ENCODE results near the gene LCNL1. TPM values are rescaled to one million over a fixed set of nuclear protein-coding genes. Genes with fewer than 3 reads are reported as not detected.

LCNL1 gene
- polyA plus RNA-seq, 3 donors from 2014 or later: not detected

DNA sequence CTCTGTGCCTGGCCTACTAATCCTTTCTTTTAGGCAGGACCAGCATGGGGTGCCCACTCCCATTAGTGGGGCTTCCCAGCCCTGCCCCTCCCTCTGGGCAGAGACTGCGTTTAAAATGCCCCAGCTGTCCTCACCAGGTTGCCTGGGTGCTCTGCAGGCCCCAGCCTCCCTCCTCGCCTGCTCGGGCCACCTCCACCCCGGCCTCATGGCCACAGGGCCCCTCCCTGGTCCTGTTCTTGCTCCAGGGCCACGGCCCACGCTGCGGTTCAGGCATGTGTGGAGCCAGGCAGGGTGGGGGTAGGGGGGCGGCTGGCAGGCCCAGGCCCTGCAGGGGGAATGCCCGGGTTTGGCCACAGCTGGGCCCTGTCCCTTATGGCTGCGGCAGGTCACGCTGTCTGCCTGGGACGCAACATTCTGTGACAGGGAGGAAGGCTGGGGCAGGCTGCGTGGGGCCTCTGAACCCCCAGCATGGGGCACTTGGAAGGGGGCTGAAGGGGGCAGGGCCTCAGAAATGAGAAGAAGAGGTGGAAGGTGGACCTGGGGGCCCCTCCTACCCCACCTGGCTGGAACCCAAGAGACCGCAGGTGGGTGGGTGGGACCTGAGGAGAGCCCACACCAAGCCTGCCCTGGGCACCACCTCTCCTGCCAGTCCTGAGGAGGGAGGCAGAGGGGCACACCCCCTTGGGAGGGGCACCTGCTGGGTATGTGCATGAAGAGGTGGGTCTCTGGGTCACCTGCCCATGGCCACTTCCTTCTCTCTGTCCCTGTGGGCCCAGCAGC, 31.1 kb upstream of the LCNL1 start, which contains the start of gene LCN12:
TSS of gene LCN12 (plus strand) at position 733 of the 780 bp plus-strand sequence. CDS start 55 bp downstream, outside the sequence.
- H3K36me3 Mint-ChIP-seq: peaks cover 5 to 7% (median 6%) of the 10 kb centered on the region in 3 donors
- H3K27me3 Mint-ChIP-seq (ENCODE audit: low read depth in 3 of 3): peaks cover 0 to 4% (median 2%) of the 10 kb centered on the region in 3 donors
- peak within 1 kb of the TSS in 2 of 5 donors; percentile 40 to 59 for H3K4me3 Mint-ChIP-seq
- peaks cover 0 to 4% (median 0%) of the 10 kb centered on the region in 6 donors for H3K9me3 Mint-ChIP-seq
- peak within 1 kb of the TSS in 3 of 6 donors; percentile 55 to 85 (median 72) for H3K27ac Mint-ChIP-seq
- DNase-seq: no peak
- H3K4me1 Mint-ChIP-seq: peaks cover 14 to 36% of the 10 kb centered on the region in 2 donors

- Mint-ChIP-seq H3K27me3 (ENCODE audit: low read depth in 3 of 3) (peaks cover 0 to 5% (median 2%) of the 10 kb centered on the region in 3 donors), H3K9me3 (peaks cover 0 to 5% (median 0%) of the 10 kb centered on the region in 6 donors), H3K36me3 (peaks cover 6 to 7% (median 7%) of the 10 kb centered on the region in 3 donors), H3K27ac (no peak overlapping the region), H3K4me3 (no peak overlapping the region), H3K4me1 (peaks cover 17 to 34% of the 10 kb centered on the region in 2 donors)
- no peak for DNase-seq
Measured at GRCh38 chr9:136952321-136952850, 30.4 kb upstream of the LCNL1 start.

DNA sequence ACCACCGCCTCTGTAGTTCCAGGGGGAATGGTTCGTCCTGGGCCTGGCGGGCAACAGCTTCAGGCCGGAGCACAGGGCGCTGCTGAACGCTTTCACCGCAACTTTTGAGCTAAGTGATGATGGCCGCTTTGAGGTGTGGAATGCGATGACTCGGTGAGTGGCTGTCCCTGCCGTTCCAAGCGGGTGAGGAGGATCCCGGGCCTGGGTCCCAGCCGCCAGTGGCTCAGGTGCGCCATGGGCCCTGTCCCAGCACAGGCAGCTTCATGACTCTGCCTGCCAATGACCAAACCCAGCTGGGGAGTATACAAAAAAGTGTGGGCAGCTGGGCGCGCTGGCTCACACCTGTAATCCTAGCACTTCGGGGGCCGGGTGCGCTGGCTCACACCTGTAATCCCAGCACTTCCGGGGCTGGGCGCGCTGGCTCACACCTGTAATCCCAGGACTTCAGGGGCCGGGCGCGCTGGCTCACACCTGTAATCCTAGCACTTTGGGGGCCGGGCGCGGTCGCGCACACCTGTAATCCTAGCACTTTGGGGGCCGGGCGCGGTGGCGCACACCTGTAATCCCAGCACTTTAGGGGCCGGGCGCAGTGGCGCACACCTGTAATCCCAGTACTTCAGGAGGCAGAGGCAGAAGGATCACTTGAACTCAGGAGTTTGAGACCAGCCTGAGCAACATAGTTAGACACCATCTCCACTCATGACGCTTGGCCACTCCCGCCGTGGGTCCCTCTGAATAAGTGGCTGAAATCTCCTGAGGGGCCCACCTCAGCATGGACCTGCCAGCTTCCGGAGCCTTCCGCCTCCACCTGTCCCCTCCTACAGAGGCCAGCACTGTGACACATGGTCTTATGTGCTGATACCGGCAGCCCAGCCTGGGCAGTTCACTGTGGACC, 29.7 kb upstream of the LCNL1 start:
- no peak for DNase-seq
- peaks cover 6 to 7% (median 7%) of the 10 kb centered on the region in 3 donors for H3K36me3 Mint-ChIP-seq

GRCh38 chr9:136953771-136954269, 29.0 kb upstream of the LCNL1 start:
- no peak for DNase-seq
- H3K4me1 Mint-ChIP-seq: peaks cover 21 to 40% of the 10 kb centered on the region in 2 donors
- H3K4me3 Mint-ChIP-seq: no peak overlapping the region
- peaks cover 0 to 5% (median 2%) of the 10 kb centered on the region in 3 donors for H3K27me3 Mint-ChIP-seq (ENCODE audit: low read depth in 3 of 3)
- no peak overlapping the region for H3K27ac Mint-ChIP-seq
- peaks cover 6 to 7% (median 7%) of the 10 kb centered on the region in 3 donors for H3K36me3 Mint-ChIP-seq
- peaks cover 0 to 5% (median 0%) of the 10 kb centered on the region in 6 donors for H3K9me3 Mint-ChIP-seq

More for the DNA sequence above, 29.7 kb upstream of the LCNL1 start:
- H3K4me1 Mint-ChIP-seq: peaks cover 21 to 39% of the 10 kb centered on the region in 2 donors
- H3K27ac Mint-ChIP-seq: no peak overlapping the region
- H3K27me3 Mint-ChIP-seq (ENCODE audit: low read depth in 3 of 3): peaks cover 0 to 5% (median 2%) of the 10 kb centered on the region in 3 donors
- H3K9me3 Mint-ChIP-seq: peaks cover 0 to 5% (median 0%) of the 10 kb centered on the region in 6 donors
- H3K4me3 Mint-ChIP-seq: no peak overlapping the region

DNA sequence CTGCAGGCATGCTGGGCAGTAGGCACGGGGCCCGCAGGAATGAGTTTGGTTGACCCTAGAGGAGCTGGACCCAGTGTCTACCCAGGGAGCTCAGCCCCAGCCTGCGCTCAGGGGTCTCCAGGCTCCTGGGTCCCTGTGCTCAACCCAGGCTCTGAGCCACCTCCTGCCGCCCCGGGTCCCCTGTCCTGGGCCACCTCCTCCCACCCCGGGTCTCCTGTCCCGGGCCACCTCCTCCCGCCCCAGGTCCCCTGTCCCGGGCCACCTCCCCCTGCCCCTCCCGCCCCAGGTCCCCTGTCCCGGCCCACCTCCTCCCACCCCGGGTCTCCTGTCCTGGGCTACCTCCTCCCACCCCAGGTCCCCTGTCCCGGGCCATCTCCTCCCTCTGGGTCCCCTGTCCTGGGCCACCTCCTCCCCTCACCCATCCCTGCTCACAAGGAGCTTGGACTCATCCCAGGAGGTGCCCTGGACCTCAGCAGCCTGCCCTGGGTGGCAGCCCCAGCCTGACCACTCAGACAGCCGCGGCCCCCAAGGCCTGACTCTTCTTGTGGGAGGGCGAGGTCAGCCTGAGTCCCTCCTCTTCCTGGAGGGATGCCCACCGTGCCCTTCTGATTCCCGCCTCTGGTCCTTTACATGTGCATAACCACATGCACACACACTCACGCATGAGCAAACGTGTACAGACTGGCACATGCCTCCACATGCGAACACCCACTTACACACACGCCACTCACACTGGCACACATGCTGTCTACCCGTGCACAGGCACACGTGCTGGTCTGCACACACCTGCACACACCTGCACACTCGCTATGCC, 28.3 kb upstream of the LCNL1 start:
- Mint-ChIP-seq H3K36me3 (peaks cover 6 to 7% (median 7%) of the 10 kb centered on the region in 3 donors), H3K27ac (peak overlapping the region in 1 of 6 donors; percentile 34), H3K27me3 (ENCODE audit: low read depth in 3 of 3) (peaks cover 0 to 4% (median 2%) of the 10 kb centered on the region in 3 donors), H3K4me3 (no peak overlapping the region), H3K9me3 (peaks cover 0 to 5% (median 0%) of the 10 kb centered on the region in 6 donors), H3K4me1 (peaks cover 25 to 42% of the 10 kb centered on the region in 2 donors)
- no peak for DNase-seq

DNA sequence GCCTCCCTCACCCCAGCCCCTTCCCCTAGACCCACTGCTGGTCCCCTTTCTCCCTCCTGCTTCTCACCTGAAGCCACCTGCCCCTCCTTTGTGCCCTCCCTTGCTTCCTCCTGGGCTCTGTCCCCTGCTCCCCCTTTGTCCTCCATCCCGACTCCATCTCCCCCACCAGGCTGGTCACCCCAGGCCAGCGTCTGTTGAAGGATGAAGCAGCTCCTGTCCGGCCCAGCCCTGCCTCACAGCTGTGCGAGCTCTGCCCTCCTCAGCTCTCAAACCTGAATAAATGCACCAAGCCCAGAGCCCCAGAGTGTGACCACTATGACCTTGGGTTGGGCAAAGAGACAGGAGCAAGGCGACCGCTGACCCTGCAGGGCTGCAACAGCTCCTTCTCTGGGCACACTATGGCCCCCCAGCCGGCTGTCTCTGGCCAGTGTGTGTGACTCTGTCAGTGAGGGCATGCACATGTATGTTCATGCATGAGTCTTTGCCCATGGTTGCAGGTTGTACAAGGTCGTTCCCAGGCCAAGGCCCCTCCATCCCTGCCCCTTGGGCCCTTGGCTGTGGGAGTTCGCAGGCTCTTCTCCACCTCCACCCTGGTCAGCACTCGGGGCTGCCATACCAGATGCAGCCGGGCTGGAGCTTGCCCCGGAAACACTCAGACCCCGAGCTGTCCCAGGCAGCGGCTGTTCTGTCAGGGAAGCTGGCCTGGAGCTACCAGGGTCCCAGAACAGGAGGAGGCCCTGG, 27.4 kb upstream of the LCNL1 start:
- H3K27me3 Mint-ChIP-seq (ENCODE audit: low read depth in 3 of 3): peaks cover 3 to 7% (median 4%) of the 10 kb centered on the region in 3 donors
- H3K36me3 Mint-ChIP-seq: peaks cover 6 to 7% (median 7%) of the 10 kb centered on the region in 3 donors
- no peak overlapping the region for H3K27ac Mint-ChIP-seq
- H3K9me3 Mint-ChIP-seq: peaks cover 0 to 5% (median 0%) of the 10 kb centered on the region in 6 donors
- peaks cover 31 to 48% of the 10 kb centered on the region in 2 donors for H3K4me1 Mint-ChIP-seq
- H3K4me3 Mint-ChIP-seq: no peak overlapping the region
- DNase-seq: no peak

- Mint-ChIP-seq H3K4me3 (peak overlapping the region in 2 of 5 donors; percentile 24 to 45), H3K27me3 (ENCODE audit: low read depth in 3 of 3) (peaks cover 4 to 8% (median 5%) of the 10 kb centered on the region in 3 donors), H3K9me3 (peaks cover 0 to 5% (median 0%) of the 10 kb centered on the region in 6 donors), H3K4me1 (peaks cover 37 to 52% of the 10 kb centered on the region in 2 donors), H3K36me3 (peaks cover 6 to 7% (median 7%) of the 10 kb centered on the region in 3 donors), H3K27ac (peak overlapping the region in 4 of 6 donors; percentile 30 to 87 (median 65))
- no peak for DNase-seq
Measured at GRCh38 chr9:136955943-136956335, 26.9 kb upstream of the LCNL1 start.

DNA sequence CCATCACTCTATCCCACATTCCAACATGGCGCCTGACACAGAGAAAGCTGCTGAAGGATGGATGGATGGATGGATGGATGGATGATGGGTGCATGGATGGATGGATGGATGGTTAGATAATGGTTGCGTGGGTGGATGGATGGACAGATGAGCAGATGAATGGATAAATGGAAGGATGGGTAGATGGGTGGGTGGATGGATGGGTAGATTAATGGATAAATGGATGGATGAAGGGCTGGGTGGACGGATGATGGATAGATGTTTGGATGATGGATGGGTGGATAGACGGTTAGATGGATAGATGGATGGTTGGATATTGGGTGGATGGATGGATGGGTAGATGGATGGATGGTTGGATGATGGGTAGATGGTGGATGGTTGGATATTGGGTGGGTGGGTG, 26.2 kb upstream of the LCNL1 start:
- peaks cover 42 to 53% of the 10 kb centered on the region in 2 donors for H3K4me1 Mint-ChIP-seq
- no peak for DNase-seq
- peak overlapping the region in 4 of 6 donors; percentile 30 to 87 (median 65) for H3K27ac Mint-ChIP-seq
- H3K36me3 Mint-ChIP-seq: peaks cover 6 to 7% (median 7%) of the 10 kb centered on the region in 3 donors
- H3K27me3 Mint-ChIP-seq (ENCODE audit: low read depth in 3 of 3): peaks cover 4 to 8% (median 5%) of the 10 kb centered on the region in 3 donors
- H3K4me3 Mint-ChIP-seq: peak overlapping the region in 4 of 5 donors; percentile 36 to 65 (median 52)
- H3K9me3 Mint-ChIP-seq: peaks cover 0 to 5% (median 0%) of the 10 kb centered on the region in 6 donors

DNA sequence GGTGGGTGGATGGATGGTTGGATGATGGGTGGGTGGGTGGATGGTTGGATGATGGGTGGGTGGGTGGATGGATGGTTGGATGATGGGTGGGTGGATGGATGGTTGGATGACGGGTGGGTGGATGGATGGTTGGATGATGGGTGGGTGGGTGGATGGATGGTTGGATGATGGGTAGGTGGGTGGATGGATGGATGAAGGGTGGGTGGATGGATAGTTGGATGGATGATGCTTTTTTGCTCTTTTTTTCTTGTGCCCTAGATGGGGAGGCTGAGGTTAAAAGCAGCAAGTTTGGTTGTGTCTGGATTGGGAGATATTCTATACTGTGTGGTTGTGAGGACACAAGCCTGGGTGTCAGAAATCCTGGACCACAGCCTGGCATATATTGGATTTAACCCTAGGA, 25.3 kb upstream of the LCNL1 start:
- DNase-seq: no peak
- Mint-ChIP-seq H3K27me3 (ENCODE audit: low read depth in 3 of 3) (peaks cover 4 to 8% (median 5%) of the 10 kb centered on the region in 3 donors), H3K9me3 (peaks cover 0 to 5% (median 0%) of the 10 kb centered on the region in 6 donors), H3K4me3 (peak overlapping the region in 2 of 5 donors; percentile 18 to 30), H3K4me1 (peaks cover 50 to 62% of the 10 kb centered on the region in 2 donors), H3K27ac (peak overlapping the region in 4 of 6 donors; percentile 26 to 98 (median 86)), H3K36me3 (peaks cover 6 to 7% (median 7%) of the 10 kb centered on the region in 3 donors)

DNA sequence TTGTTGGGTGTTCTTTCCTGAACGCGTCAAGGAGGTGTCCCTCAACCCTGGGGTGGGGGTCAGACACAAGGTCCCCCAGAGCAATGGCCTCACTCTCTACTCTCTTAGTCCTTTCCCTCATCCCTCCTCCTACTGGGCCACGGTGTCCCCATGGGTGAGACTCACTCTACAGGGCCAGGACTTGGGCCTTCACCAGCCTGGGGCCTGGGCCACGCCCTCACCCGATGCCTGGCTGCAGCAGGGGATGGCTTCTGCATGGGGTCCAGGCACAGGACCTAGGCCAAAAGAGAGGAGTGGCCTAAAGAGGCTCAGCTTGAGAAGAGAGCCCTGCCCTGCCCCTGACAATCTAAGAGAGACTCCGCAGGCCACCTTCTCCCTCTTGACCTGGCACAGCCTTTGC, 24.9 kb upstream of the LCNL1 start:
- H3K36me3 Mint-ChIP-seq: peaks cover 6 to 7% (median 7%) of the 10 kb centered on the region in 3 donors
- no peak for DNase-seq
- H3K4me3 Mint-ChIP-seq: peak overlapping the region; percentile 44 to 65 (median 49)
- peaks cover 0 to 5% (median 0%) of the 10 kb centered on the region in 6 donors for H3K9me3 Mint-ChIP-seq
- peak overlapping the region; percentile 37 to 98 (median 81) for H3K27ac Mint-ChIP-seq
- peaks cover 4 to 8% (median 5%) of the 10 kb centered on the region in 3 donors for H3K27me3 Mint-ChIP-seq (ENCODE audit: low read depth in 3 of 3)
- peaks cover 55 to 66% of the 10 kb centered on the region in 2 donors for H3K4me1 Mint-ChIP-seq

- Mint-ChIP-seq H3K4me1 (peaks cover 59 to 72% of the 10 kb centered on the region in 2 donors), H3K36me3 (peaks cover 6 to 7% (median 7%) of the 10 kb centered on the region in 3 donors), H3K27me3 (ENCODE audit: low read depth in 3 of 3) (peaks cover 4 to 8% (median 5%) of the 10 kb centered on the region in 3 donors), H3K27ac (peak overlapping the region; percentile 37 to 98 (median 81)), H3K9me3 (peaks cover 0 to 5% (median 0%) of the 10 kb centered on the region in 6 donors), H3K4me3 (peak overlapping the region; percentile 44 to 65 (median 49))
- no peak for DNase-seq
Measured at GRCh38 chr9:136958473-136958872, 24.3 kb upstream of the LCNL1 start.
